HG02981 (cell line): ENCODE data around the gene TTK.

ENCODE experiments used
- ATAC-seq: cut with Tn5 transposase; IDR thresholded peaks from one replicate; pipeline ENCODE4 v1.9.1; 2021; ENCODE audit warnings: mild to moderate bottlenecking, moderate library complexity; ENCODE audit not compliant: unreplicated experiment

Gene TTK

GRCh38 chr6:80004173-80005072 lies at the start of gene TTK:
TTK (plus strand) TSS chr6:80004649; CDS start chr6:80005844, 1,195 bp downstream.
- peak; percentile 100 for ATAC-seq

GRCh38 chr6:79954849-79955248 lies 49.6 kb upstream of the TTK start:
- ATAC-seq = no peak

- ATAC-seq = no peak
Measured at GRCh38 chr6:79964607-79965081, 39.8 kb upstream of the TTK start.

- no peak for ATAC-seq
Measured at GRCh38 chr6:79967178-79967577, 37.3 kb upstream of the TTK start.

- no peak for ATAC-seq
Measured at GRCh38 chr6:79969784-79970183, 34.7 kb upstream of the TTK start.

- ATAC-seq = no peak
Measured at GRCh38 chr6:79971193-79971592, 33.3 kb upstream of the TTK start.

- no peak for ATAC-seq
Measured at GRCh38 chr6:79981652-79982051, 22.8 kb upstream of the TTK start.

GRCh38 chr6:79984261-79984660 lies 20.2 kb upstream of the TTK start:
- peak; percentile 62 for ATAC-seq

GRCh38 chr6:79985128-79985527 lies 19.3 kb upstream of the TTK start:
- no peak for ATAC-seq

- no peak for ATAC-seq
Measured at GRCh38 chr6:79989641-79990040, 14.8 kb upstream of the TTK start.

- no peak for ATAC-seq
Measured at GRCh38 chr6:79993012-79993910, 11.2 kb upstream of the TTK start.

- ATAC-seq = no peak
Measured at GRCh38 chr6:79993911-79994309, 10.5 kb upstream of the TTK start.

GRCh38 chr6:79997728-79998127 lies 6.7 kb upstream of the TTK start:
- ATAC-seq = no peak

GRCh38 chr6:80001337-80001736 lies 3.1 kb upstream of the TTK start:
- no peak for ATAC-seq

- ATAC-seq = peak; percentile 13
Measured at GRCh38 chr6:80003826-80004172, 650 bp upstream of the TTK start.

- no peak for ATAC-seq
Measured at GRCh38 chr6:80005406-80005805, 957 bp downstream of the TTK start.

- no peak for ATAC-seq
Measured at GRCh38 chr6:80006541-80006940, 2.1 kb downstream of the TTK start.

- ATAC-seq = no peak
Measured at GRCh38 chr6:80009531-80009930, 5.1 kb downstream of the TTK start.

GRCh38 chr6:80010288-80010687 lies 5.8 kb downstream of the TTK start:
- ATAC-seq = no peak

- ATAC-seq = no peak
Measured at GRCh38 chr6:80015839-80016435, 11.5 kb downstream of the TTK start.

GRCh38 chr6:80020381-80021120 lies 16.1 kb downstream of the TTK start:
- no peak for ATAC-seq
